Measurements from ENCODE around the gene STX1B. TPM values are rescaled to one million over a fixed set of nuclear protein-coding genes. Genes with fewer than 3 reads are reported as not detected.
"Not testable (repeated sequence)": the region's sequence is repeated elsewhere in the genome, so short reads cannot be mapped to it uniquely, and the experiment has no call there.

STX1B gene
- 1.6 TPM for total RNA-seq

- DNase-seq (ENCODE audit: low spot score), result no peak
These were observed at the start of gene STX1B for GRCh38 chr16:31010585-31011325. STX1B (minus strand) TSS chr16:31010638; CDS start chr16:31010396, 242 bp downstream.

DNA sequence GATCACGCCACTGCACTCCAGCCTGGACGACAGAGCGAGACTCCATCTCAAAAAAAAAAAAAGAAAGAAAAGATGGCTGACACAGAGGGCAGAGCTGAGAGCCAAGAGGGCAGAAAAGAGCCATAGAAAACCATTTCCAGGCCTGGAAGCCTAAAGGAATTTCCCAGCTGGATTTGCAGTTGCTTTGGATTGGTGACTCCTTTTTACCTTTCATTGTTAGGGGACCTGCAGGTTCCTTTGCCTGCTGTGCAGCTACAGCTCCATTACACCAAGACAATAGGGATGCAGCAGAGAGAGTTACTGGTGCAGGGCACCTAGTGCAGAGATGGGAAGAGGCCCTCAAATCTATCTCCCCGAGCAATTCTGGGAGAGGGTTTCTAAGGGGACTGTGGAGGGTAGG is 45.2 kb upstream of the STX1B start:
- no peak for DNase-seq (ENCODE audit: low spot score)

GRCh38 chr16:31052114-31052513 is 41.7 kb upstream of the STX1B start:
- DNase-seq (ENCODE audit: low spot score), result no peak

- DNase-seq (ENCODE audit: low spot score), result no peak
These were observed 40.0 kb upstream of the STX1B start for GRCh38 chr16:31050280-31051030.

DNA sequence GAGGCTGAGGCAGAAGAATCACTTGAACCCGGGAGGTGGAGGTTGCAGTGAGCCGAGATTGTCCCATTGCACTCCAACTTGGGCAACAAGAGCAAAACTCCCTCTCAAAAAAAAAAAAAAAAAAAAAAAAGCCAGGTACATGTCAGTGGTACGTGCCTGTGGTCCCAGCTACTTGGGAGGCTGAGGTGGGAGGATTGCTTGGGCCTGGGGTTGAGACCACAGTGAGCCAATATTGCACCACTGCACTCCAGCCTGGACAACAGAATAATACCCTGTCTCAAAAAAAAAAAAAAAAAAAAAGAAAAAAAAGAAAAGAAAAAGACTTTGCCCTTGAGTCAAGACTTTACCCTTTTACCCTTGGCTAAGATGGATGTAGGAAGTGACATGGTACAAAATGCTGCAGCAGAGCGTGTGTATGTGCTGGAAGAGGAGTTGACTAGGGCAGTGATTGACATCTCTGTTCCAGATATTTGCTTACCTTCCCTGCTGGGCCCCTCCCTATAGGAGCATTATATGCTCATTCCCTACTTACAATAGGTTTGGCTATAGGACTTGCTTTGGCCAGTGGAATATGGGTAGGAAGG is 33.6 kb upstream of the STX1B start:
- DNase-seq (ENCODE audit: low spot score), result no peak

GRCh38 chr16:31043352-31043751 is 32.9 kb upstream of the STX1B start:
- DNase-seq (ENCODE audit: low spot score), result no peak

GRCh38 chr16:31042866-31043265 is 32.4 kb upstream of the STX1B start:
- no peak for DNase-seq (ENCODE audit: low spot score)

DNA sequence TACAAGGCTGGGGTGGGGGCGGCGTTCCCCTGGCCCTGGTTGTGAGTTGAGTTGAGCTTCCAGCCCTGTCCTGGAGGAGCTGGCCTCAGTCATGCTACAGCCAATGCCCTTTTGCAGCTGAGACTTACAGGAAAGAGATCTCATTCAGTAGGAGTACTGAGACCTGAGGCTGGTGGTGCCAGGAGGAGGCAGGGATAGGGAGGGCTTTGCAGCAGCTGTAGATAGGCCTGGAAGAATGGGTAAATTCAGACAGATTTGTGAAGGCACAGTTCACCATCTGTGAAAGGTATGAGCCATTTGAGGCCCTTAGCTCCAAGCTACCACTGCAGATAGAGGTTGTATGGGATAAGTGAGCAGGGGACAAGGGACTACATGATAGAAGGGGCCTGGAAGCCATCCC is 28.6 kb upstream of the STX1B start:
- no peak for DNase-seq (ENCODE audit: low spot score)

DNA sequence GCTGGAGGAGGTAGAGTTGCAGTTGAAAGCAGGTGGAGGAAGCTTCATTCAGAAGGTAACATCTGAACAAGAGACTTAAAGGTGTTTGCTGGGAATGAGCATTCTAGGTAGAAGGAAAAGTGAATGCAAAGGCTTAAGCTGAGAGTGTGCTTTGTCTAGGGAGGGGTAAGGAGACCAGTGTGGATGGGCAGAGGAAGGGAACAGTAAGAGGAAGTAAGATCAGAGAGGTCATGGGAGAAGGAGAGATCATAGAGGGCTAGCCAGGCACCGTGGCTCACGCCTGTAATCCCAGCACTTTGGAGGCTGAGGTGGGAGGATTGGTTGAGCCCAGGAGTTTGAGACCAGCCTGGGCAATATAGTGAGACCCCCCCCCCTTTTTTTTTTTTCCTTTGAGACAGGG is 26.3 kb upstream of the STX1B start:
- no peak for DNase-seq (ENCODE audit: low spot score)

GRCh38 chr16:31033709-31034492 is 23.5 kb upstream of the STX1B start:
- peak; percentile 93 for DNase-seq (ENCODE audit: low spot score)

- peak; percentile 98 for DNase-seq (ENCODE audit: low spot score)
These were observed 22.6 kb upstream of the STX1B start, which contains the start of gene STX4 for GRCh38 chr16:31032736-31033708. STX4 (plus strand) TSS chr16:31033558; CDS start chr16:31033806, 248 bp downstream.

DNA sequence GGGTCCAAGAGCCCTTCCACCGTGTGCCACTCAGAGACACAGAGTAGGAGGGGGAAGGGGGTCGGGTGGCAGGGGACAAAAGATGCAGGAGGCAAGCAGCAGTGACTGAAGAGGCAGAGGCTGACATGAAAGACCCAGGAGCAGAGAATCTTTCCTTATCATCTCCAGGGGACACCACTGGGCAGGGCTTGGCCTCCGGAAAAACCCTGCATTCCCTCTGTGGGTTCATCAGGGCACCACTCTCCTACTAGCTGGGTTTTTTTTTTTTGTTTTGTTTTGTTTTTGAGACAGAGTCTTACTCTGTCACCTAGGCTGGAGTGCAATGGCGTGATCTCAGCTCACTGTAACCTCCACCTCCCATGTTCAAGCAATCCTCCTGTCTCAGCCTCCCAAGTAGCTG is 20.8 kb upstream of the STX1B start:
- DNase-seq (ENCODE audit: low spot score), result no peak

DNA sequence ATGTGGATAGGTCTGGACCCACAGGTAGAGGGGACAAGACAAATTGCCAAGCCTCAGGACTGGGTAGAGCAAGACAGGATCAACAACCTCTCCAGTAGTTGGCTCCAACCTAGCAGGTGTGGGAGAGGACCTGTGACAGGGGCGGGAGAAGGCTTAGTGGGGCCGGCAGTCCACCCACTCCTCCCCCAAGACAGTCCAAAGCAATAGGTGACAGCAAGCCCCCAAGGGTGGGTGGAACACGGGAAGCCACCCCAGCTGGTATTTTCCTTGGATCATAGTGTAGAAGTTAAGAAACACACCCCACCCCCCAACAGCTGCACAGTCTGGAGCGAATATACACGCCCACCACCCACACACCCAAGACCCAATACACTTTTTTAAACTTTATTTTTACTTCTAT is 18.8 kb upstream of the STX1B start:
- DNase-seq (ENCODE audit: low spot score), result no peak

DNA sequence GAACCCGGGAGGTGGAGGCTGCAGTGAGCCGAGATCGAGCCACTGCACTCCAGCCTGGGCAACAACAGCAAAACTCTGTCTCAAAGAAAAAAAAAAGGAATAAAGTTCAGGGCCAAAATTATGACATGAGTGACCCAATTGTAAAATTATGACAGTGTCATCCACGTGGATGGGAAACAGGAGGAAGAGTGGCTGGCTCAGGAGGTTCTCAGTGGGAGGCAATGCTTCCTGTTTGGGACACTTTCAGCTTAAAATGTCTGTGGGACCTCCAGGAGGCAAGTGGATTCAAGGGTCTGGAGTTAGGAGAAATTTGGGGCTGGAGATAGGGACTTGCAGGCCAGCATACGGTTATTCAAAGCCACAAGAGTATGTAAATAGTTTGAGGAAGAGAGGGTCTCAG is 14.9 kb upstream of the STX1B start:
- DNase-seq (ENCODE audit: low spot score), result no peak

- DNase-seq (ENCODE audit: low spot score), result no peak
These were observed 13.3 kb upstream of the STX1B start for GRCh38 chr16:31023627-31024226.

DNA sequence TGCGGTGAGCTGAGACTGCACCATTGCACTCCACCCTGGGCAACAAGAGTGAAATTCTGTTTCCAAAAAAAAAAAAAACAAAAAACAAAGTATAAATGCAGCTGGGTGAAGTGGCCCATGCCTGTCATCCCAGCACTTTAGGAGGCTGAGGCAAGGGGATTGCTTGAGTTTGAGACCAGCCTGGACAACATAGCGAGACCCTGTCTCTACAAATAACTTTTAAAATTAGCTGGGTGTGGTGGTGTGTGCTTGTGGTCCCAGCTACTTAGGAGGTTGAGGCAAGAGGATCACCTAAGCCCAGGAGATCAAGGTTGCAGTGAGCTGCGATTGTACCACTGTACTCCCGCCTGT is 12.8 kb upstream of the STX1B start:
- no peak for DNase-seq (ENCODE audit: low spot score)

- DNase-seq (ENCODE audit: low spot score), result no peak
These were observed 12.3 kb upstream of the STX1B start for GRCh38 chr16:31022544-31023251.

DNA sequence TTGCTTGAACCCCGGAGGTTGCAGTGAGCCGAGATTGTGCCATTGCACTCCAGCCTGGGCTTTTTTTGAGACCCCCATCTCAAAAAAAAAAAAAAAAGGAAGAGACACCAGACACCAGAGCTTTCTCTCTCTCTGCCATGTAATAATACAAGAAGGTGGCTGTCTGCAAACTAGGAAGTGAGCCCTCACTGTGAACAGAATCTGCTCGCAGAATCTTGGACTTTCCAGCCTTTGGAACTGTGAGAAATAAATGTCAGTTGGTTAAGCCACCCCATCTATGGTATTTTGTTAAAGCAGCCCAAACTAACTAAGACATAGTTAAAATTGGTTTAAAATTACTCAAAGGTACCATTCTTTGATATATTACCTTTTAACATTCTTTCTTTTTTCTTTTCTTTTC is 10.1 kb upstream of the STX1B start:
- DNase-seq (ENCODE audit: low spot score), result no peak

DNA sequence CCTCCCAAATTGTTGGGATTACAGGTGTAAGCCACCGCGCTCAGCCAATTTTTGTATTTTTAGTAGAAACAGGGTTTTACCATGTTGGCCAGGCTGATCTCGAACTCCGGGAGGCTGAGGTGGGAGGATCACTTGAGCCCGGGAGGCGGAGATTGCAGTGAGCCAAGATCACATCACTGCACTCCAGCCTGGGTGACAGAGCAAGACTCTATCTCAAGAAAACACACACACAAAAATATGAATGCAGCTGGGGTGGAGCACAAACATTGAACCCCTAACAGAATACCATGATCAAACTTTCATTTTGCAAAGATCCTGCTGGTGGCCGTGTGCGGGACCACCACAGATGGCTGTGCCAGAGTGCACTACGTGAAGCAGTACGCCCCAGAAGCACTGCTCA is 7.3 kb upstream of the STX1B start:
- not testable (repeated sequence) for DNase-seq (ENCODE audit: low spot score)

DNA sequence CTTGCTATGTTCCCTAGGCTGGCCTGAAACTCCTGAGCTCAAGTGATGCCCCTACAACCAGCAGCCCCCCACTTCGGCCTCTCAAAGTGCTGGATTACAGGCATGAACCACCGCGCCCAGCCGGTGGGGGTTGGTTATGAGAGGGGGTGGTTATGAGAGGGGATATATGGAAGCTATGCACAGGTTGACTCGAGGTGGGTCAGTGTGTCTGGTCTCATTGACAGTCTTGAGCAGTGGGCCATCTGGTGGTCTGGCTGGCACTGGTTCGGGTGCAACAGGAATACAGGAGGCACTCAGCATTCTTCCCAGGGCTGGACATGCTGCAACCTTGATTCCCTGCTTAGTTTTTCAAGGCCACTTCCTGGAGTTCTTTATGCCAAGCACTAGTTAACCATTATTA is 5.6 kb upstream of the STX1B start:
- no peak for DNase-seq (ENCODE audit: low spot score)
